Large intestine (tissue), 3 donors: Measurements from ENCODE around the gene FXYD7. TPM values are rescaled to one million over a fixed set of nuclear protein-coding genes. Genes with fewer than 3 reads are reported as not detected.
"Not testable (repeated sequence)": the region's sequence is repeated elsewhere in the genome, so short reads cannot be mapped to it uniquely, and the experiment has no call there.

ENCODE experiments used
- DNase-seq, 2 donors: peaks; one replicate each; pipeline versions ENCODE4 v3.0.0 to v3.0.0-alpha.2; 2013
- H3K27ac ChIP-seq: one replicate; pipeline ENCODE4 v1.5.1; 2013; ENCODE audit warnings: low read length
- H3K27me3 ChIP-seq: 2 replicates; pipeline ENCODE4 v1.6.1; 2013; ENCODE audit warnings: low read length; ENCODE audit not compliant: control insufficient read depth, insufficient read depth
- H3K36me3 ChIP-seq: 2 replicates; pipeline ENCODE4 v1.6.1; 2013; ENCODE audit warnings: low read length; ENCODE audit not compliant: control insufficient read depth, insufficient read depth
- H3K4me1 ChIP-seq: one replicate; pipeline ENCODE4 v1.6.1; 2013; ENCODE audit warnings: low read length; ENCODE audit not compliant: control insufficient read depth, insufficient read depth
- H3K4me3 ChIP-seq: one replicate; pipeline ENCODE4 v1.5.1; 2013; ENCODE audit warnings: low read length
- H3K9me3 ChIP-seq: one replicate; pipeline ENCODE4 v1.6.1; 2013; ENCODE audit warnings: mild to moderate bottlenecking, low read depth, low read length, moderate library complexity; ENCODE audit not compliant: control insufficient read depth
- WGBS: methylation state at CpG from one replicate; pipeline ENCODE4 v1.1.5; 2013; ENCODE audit warnings: low lambda C conversion rate; ENCODE audit not compliant: insufficient coverage; 5-methylcytosine and 5-hydroxymethylcytosine counted together
- polyA plus RNA-seq: library from polyadenylated mRNA; unstranded; fragments of 120-200 nt; gene quantifications from one replicate; pipeline ENCODE4 v1.2.1, GENCODE V29; 2013

The FXYD7 gene
- polyA plus RNA-seq, 1 donor, result 7.6 TPM

- peaks cover 4% of the 10 kb centered on the region for H3K4me1 ChIP-seq
- H3K27ac ChIP-seq, result no peak overlapping the region
- no peak for DNase-seq
- no peaks in the 10 kb centered on the region for H3K27me3 ChIP-seq
- H3K4me3 ChIP-seq, result no peak overlapping the region
- H3K36me3 ChIP-seq, result no peaks in the 10 kb centered on the region
- no CpG with 5 or more reads among the region's 2 CpGs for WGBS
- no peaks in the 10 kb centered on the region for H3K9me3 ChIP-seq
Measured at GRCh38 chr19:35178701-35179100, 35.6 kb downstream of the FXYD7 start.

GRCh38 chr19:35179830-35180229 is 36.8 kb downstream of the FXYD7 start:
- H3K27ac ChIP-seq, result no peak overlapping the region
- WGBS, result no CpG with 5 or more reads among the region's 3 CpGs
- peaks cover 4% of the 10 kb centered on the region for H3K4me1 ChIP-seq
- DNase-seq, result no peak
- H3K36me3 ChIP-seq, result no peaks in the 10 kb centered on the region
- no peak overlapping the region for H3K4me3 ChIP-seq
- H3K9me3 ChIP-seq, result no peaks in the 10 kb centered on the region
- no peaks in the 10 kb centered on the region for H3K27me3 ChIP-seq

- no peaks in the 10 kb centered on the region for H3K9me3 ChIP-seq
- no peaks in the 10 kb centered on the region for H3K36me3 ChIP-seq
- 100% methylated on average over 1 of the region's 1 CpG for WGBS
- no peak for DNase-seq
- no peak overlapping the region for H3K27ac ChIP-seq
- H3K4me1 ChIP-seq, result no peaks in the 10 kb centered on the region
- no peak overlapping the region for H3K4me3 ChIP-seq
- H3K27me3 ChIP-seq, result no peaks in the 10 kb centered on the region
Measured at GRCh38 chr19:35181387-35181786, 38.3 kb downstream of the FXYD7 start.

- DNase-seq, result no peak
- no peak overlapping the region for H3K27ac ChIP-seq
- no peaks in the 10 kb centered on the region for H3K9me3 ChIP-seq
- H3K36me3 ChIP-seq, result no peaks in the 10 kb centered on the region
- no peak overlapping the region for H3K4me3 ChIP-seq
- H3K4me1 ChIP-seq, result no peaks in the 10 kb centered on the region
- no peaks in the 10 kb centered on the region for H3K27me3 ChIP-seq
- WGBS, result 100% methylated on average over 1 of the region's 1 CpG
Measured at GRCh38 chr19:35184267-35184666, 41.2 kb downstream of the FXYD7 start.

- no peaks in the 10 kb centered on the region for H3K27me3 ChIP-seq
- no peaks in the 10 kb centered on the region for H3K36me3 ChIP-seq
- H3K4me1 ChIP-seq, result no peaks in the 10 kb centered on the region
- H3K9me3 ChIP-seq, result no peaks in the 10 kb centered on the region
- H3K27ac ChIP-seq, result no peak overlapping the region
- DNase-seq, result no peak
- WGBS, result 100% methylated on average over 1 of the region's 2 CpGs
- no peak overlapping the region for H3K4me3 ChIP-seq
Measured at GRCh38 chr19:35184884-35185283, 41.8 kb downstream of the FXYD7 start.

GRCh38 chr19:35194012-35194984 is 51.2 kb downstream of the FXYD7 start:
- Histone ChIP-seq H3K27me3 (no peaks in the 10 kb centered on the region), H3K9me3 (no peaks in the 10 kb centered on the region), H3K4me1 (peaks cover 4% of the 10 kb centered on the region), H3K27ac (no peak overlapping the region), H3K4me3 (no peak overlapping the region), H3K36me3 (no peaks in the 10 kb centered on the region)
- 80% methylated on average over 1 of the region's 9 CpGs for WGBS
- DNase-seq, result no peak

GRCh38 chr19:35195830-35196229 is 52.8 kb downstream of the FXYD7 start:
- DNase-seq, result peak; percentile 56 to 77
- H3K36me3 ChIP-seq, result no peaks in the 10 kb centered on the region
- H3K4me1 ChIP-seq, result peaks cover 4% of the 10 kb centered on the region
- H3K9me3 ChIP-seq, result no peaks in the 10 kb centered on the region
- WGBS, result 57% methylated on average over 1 of the region's 2 CpGs
- H3K27me3 ChIP-seq, result no peaks in the 10 kb centered on the region
- no peak overlapping the region for H3K4me3 ChIP-seq
- H3K27ac ChIP-seq, result peak overlapping the region; percentile 86

GRCh38 chr19:35196861-35197260 is 53.8 kb downstream of the FXYD7 start:
- not testable (repeated sequence) for H3K4me3 ChIP-seq, H3K9me3 ChIP-seq, H3K27me3 ChIP-seq, H3K36me3 ChIP-seq, H3K4me1 ChIP-seq
- H3K27ac ChIP-seq, result peak overlapping the region; percentile 86
- no CpG with 5 or more reads among the region's 6 CpGs for WGBS
- DNase-seq, result peak; percentile 69 to 84

- DNase-seq, result no peak
- WGBS, result no CpG with 5 or more reads among the region's 2 CpGs
- Histone ChIP-seq H3K4me1 (peaks cover 4% of the 10 kb centered on the region), H3K27ac (no peak overlapping the region), H3K9me3 (no peaks in the 10 kb centered on the region), H3K4me3 (no peak overlapping the region), H3K27me3 (no peaks in the 10 kb centered on the region), H3K36me3 (no peaks in the 10 kb centered on the region)
Measured at GRCh38 chr19:35199481-35199880, 56.4 kb downstream of the FXYD7 start.

GRCh38 chr19:35202722-35203688 is 60.0 kb downstream of the FXYD7 start:
- H3K4me1 ChIP-seq, result no peaks in the 10 kb centered on the region
- no peak overlapping the region for H3K27ac ChIP-seq
- H3K9me3 ChIP-seq, result no peaks in the 10 kb centered on the region
- no peaks in the 10 kb centered on the region for H3K36me3 ChIP-seq
- no peak for DNase-seq
- H3K27me3 ChIP-seq, result no peaks in the 10 kb centered on the region
- no peak overlapping the region for H3K4me3 ChIP-seq
- WGBS, result 100% methylated on average over 2 of the region's 4 CpGs
